Gastrocnemius medialis (tissue), 4 donors: ENCODE data around the gene OBSCN. TPM values are rescaled to one million over a fixed set of nuclear protein-coding genes. Genes with fewer than 3 reads are reported as not detected.

Source experiments
- ATAC-seq, 2 donors: fragments of 150-250 bp; one replicate each; pipeline ENCODE4 v1.9.1; 2016
- DNase-seq, 2 donors: peaks; one replicate each; pipeline ENCODE4 v3.0.0-alpha.2; 2019
- H3K27ac ChIP-seq, 4 donors: fragments of 200-600 bp; sonication (generic); 1 replicate in 1 of 4; 2 replicates in 3 of 4; pipeline ENCODE4 v1.5.1; 2016 to 2018; ENCODE audit warnings: mild to moderate bottlenecking in 2 of 4, moderate library complexity in 1 of 4
- H3K27me3 ChIP-seq, 3 donors: fragments of 200-600 bp; sonication (generic) in 2 of 3; 1 replicate in 1 of 3; 2 replicates in 2 of 3; pipeline versions ENCODE4 v1.5.1 to v1.6.0; 2016 to 2019; ENCODE audit warnings: mild to moderate bottlenecking in 1 of 3, moderate library complexity in 1 of 3
- H3K36me3 ChIP-seq, 2 donors: fragments of 200-600 bp; sonication (generic) in 1 of 2; one replicate each; pipeline ENCODE4 v1.5.1; 2017 to 2018
- H3K4me1 ChIP-seq, 2 donors: fragments of 200-600 bp; sonication (generic) in 1 of 2; one replicate each; pipeline ENCODE4 v1.5.1; 2016 to 2017; ENCODE audit warnings: mild to moderate bottlenecking in 2 of 2
- H3K4me3 ChIP-seq, 4 donors: fragments of 200-600 bp; sonication (generic) in 3 of 4; 1 replicate in 1 of 4; 2 replicates in 3 of 4; pipeline ENCODE4 v1.5.1; 2016 to 2019; ENCODE audit warnings: mild to moderate bottlenecking in 2 of 4
- H3K9me3 ChIP-seq, 3 donors: fragments of 200-600 bp; sonication (generic) in 2 of 3; 1 replicate in 1 of 3; 2 replicates in 2 of 3; pipeline ENCODE4 v1.5.1; 2016 to 2019
- CTCF ChIP-seq, 5 experiments: fragments of 450-650 bp in 3 of 5; fragments of 200-600 bp in 2 of 5; sonication (generic) in 2 of 5; IDR thresholded peaks in 4 of 5; conservative IDR thresholded peaks in 1 of 5; 1 replicate in 4 of 5; 2 replicates in 1 of 5; pipeline ENCODE4 v1.5.1; 2016 to 2019; ENCODE audit warnings: antibody characterized with exemption in 5 of 5, mild to moderate bottlenecking in 3 of 5, moderate library complexity in 3 of 5
- POLR2A ChIP-seq, 2 donors: fragments of 450-650 bp; IDR thresholded peaks; one replicate each; pipeline ENCODE4 v1.6.1; 2017; ENCODE audit warnings: antibody characterized with exemption in 2 of 2, mild to moderate bottlenecking in 2 of 2, moderate library complexity in 2 of 2
- in situ Hi-C, 4 donors: fragments of 200-750 bp; cut with MboI; loops; one replicate each; pipeline versions ENCODE4 v1.15.0 to v1.8.0; 2017; ENCODE audit warnings: low sequenced_read_pairs in 4 of 4
- intact Hi-C: fragments of 100-400 bp; cut with DNase I; formaldehyde crosslinking; loops from one replicate; pipeline ENCODE4 v1.15.1; 2023; ENCODE audit warnings: low total_unique reads
- total RNA-seq, 4 donors: library from RNA; depleted of rRNA; stranded (reverse); fragments of >200 nt; gene quantifications; one replicate each; pipeline versions ENCODE4 v1.1.0 to v1.2.3, GENCODE V29; 2016

The OBSCN gene
- total RNA-seq, 4 donors from 2014 or later = 798 to 1,571 (median 1,162) TPM

GRCh38 chr1:228209657-228210056 lies 1.8 kb downstream of the OBSCN start:
- Histone ChIP-seq H3K27me3 (no peaks in the 10 kb centered on the region), H3K27ac (peak overlapping the region; percentile 97 to 100 (median 100)), H3K9me3 (no peaks in the 10 kb centered on the region), H3K4me1 (peaks cover 42 to 62% of the 10 kb centered on the region in 2 donors), H3K4me3 (peak overlapping the region; percentile 76 to 95 (median 86)), H3K36me3 (peaks cover 0 to 7% of the 10 kb centered on the region in 2 donors)
- intact Hi-C loops (loop anchor here (5.0 to 10.0 kb wide), 2 partner anchors 68 to 1265 kb away; partner anchors contain the start of gene COQ8A), in situ Hi-C loops (no loop called here)
- no peak for DNase-seq
- TF ChIP-seq CTCF (IDR thresholded peaks at IDR 0.05 in 4 of 5, conservative IDR thresholded peaks at IDR 0.05 in 1 of 5) (no peak), POLR2A (IDR thresholded peaks at IDR 0.05) (no peak)
- ATAC-seq = peak; percentile 7 to 11

- peaks cover 47 to 68% of the 10 kb centered on the region in 2 donors for H3K4me1 ChIP-seq
- intact Hi-C loops = loop anchor here (5.0 kb wide), 1 partner anchor 67 kb away; no protein-coding TSS in a partner anchor
These were observed 2.3 kb downstream of the OBSCN start for GRCh38 chr1:228210076-228210651.

GRCh38 chr1:228210712-228211530 lies 3.1 kb downstream of the OBSCN start:
- Histone ChIP-seq H3K4me1 (peaks cover 40 to 69% of the 10 kb centered on the region in 2 donors), H3K27ac (peak overlapping the region; percentile 97 to 100 (median 100)), H3K4me3 (peak overlapping the region; percentile 54 to 92 (median 68)), H3K36me3 (peaks cover 0 to 13% of the 10 kb centered on the region in 2 donors), H3K9me3 (no peaks in the 10 kb centered on the region), H3K27me3 (no peaks in the 10 kb centered on the region)
- intact Hi-C loops = loop anchor here (5.0 kb wide), 1 partner anchor 66 kb away; no protein-coding TSS in a partner anchor
- in situ Hi-C loops = no loop called here
- no peak for TF ChIP-seq CTCF (IDR thresholded peaks at IDR 0.05 in 4 of 5, conservative IDR thresholded peaks at IDR 0.05 in 1 of 5)
- no peak for TF ChIP-seq POLR2A (IDR thresholded peaks at IDR 0.05)
- no peak for ATAC-seq
- peak in 1 of 2 donors; percentile 61 for DNase-seq

More at GRCh38 chr1:228210076-228210651, 2.3 kb downstream of the OBSCN start:
- in situ Hi-C loops = no loop called here
- peak overlapping the region; percentile 97 to 100 (median 100) for H3K27ac ChIP-seq
- no peaks in the 10 kb centered on the region for H3K27me3 ChIP-seq
- peak; percentile 37 to 51 for ATAC-seq
- peaks cover 0 to 12% of the 10 kb centered on the region in 2 donors for H3K36me3 ChIP-seq
- H3K9me3 ChIP-seq = no peaks in the 10 kb centered on the region
- TF ChIP-seq CTCF (IDR thresholded peaks at IDR 0.05 in 4 of 5, conservative IDR thresholded peaks at IDR 0.05 in 1 of 5) (peak in 1 of 5 experiments; percentile 16), POLR2A (IDR thresholded peaks at IDR 0.05) (peak; percentile 88 to 90)
- peak; percentile 89 to 98 for DNase-seq
- peak overlapping the region; percentile 76 to 95 (median 86) for H3K4me3 ChIP-seq

- peaks cover 32 to 67% of the 10 kb centered on the region in 2 donors for H3K4me1 ChIP-seq
- no peak for DNase-seq
- H3K9me3 ChIP-seq = no peaks in the 10 kb centered on the region
- no peaks in the 10 kb centered on the region for H3K27me3 ChIP-seq
- peak overlapping the region; percentile 97 to 100 (median 100) for H3K27ac ChIP-seq
- intact Hi-C loops = loop anchor here (5.0 kb wide), 1 partner anchor 66 kb away; no protein-coding TSS in a partner anchor
- H3K4me3 ChIP-seq = peak overlapping the region; percentile 54 to 92 (median 68)
- ATAC-seq = no peak
- peak in 1 of 5 experiments; percentile 26 for TF ChIP-seq CTCF (IDR thresholded peaks at IDR 0.05 in 4 of 5, conservative IDR thresholded peaks at IDR 0.05 in 1 of 5)
- no peak for TF ChIP-seq POLR2A (IDR thresholded peaks at IDR 0.05)
- H3K36me3 ChIP-seq = peaks cover 0 to 17% of the 10 kb centered on the region in 2 donors
- in situ Hi-C loops = no loop called here
These were observed 3.9 kb downstream of the OBSCN start for GRCh38 chr1:228211531-228212414.
